NCI-H2196 (cell line): ENCODE measurements around the gene SAMD14.

Experiments
- DNase-seq: peaks from one replicate; lab custom pipeline; 2025; ENCODE audit not compliant: unreplicated experiment; lab: John Stamatoyannopoulos, UW

Gene SAMD14

GRCh38 chr17:50148226-50149090, 18.5 kb upstream of the SAMD14 start:
- DNase-seq = no peak

GRCh38 chr17:50147841-50148225, 17.9 kb upstream of the SAMD14 start:
- DNase-seq = no peak

- no peak for DNase-seq
These were observed 17.1 kb upstream of the SAMD14 start for GRCh38 chr17:50146927-50147665.

- DNase-seq = no peak
These were observed 16.4 kb upstream of the SAMD14 start for GRCh38 chr17:50146230-50146926.

GRCh38 chr17:50145532-50146229, 15.7 kb upstream of the SAMD14 start:
- no peak for DNase-seq

- DNase-seq = no peak
These were observed 15.0 kb upstream of the SAMD14 start for GRCh38 chr17:50144845-50145531.

- no peak for DNase-seq
These were observed 14.4 kb upstream of the SAMD14 start for GRCh38 chr17:50144355-50144754.

GRCh38 chr17:50143461-50144176, 13.7 kb upstream of the SAMD14 start:
- DNase-seq = no peak

- no peak for DNase-seq
These were observed 11.8 kb upstream of the SAMD14 start for GRCh38 chr17:50141745-50142110.

GRCh38 chr17:50141026-50141744, 11.2 kb upstream of the SAMD14 start:
- DNase-seq = no peak

- peak; percentile 20 for DNase-seq
These were observed 10.3 kb upstream of the SAMD14 start for GRCh38 chr17:50139950-50140885.

- DNase-seq = no peak
These were observed 9.3 kb upstream of the SAMD14 start for GRCh38 chr17:50139185-50139783.

GRCh38 chr17:50137042-50137441, 7.1 kb upstream of the SAMD14 start:
- no peak for DNase-seq

GRCh38 chr17:50136096-50136687, 6.2 kb upstream of the SAMD14 start:
- DNase-seq = no peak

- DNase-seq = no peak
These were observed 5.5 kb upstream of the SAMD14 start for GRCh38 chr17:50135316-50136095.

GRCh38 chr17:50134206-50135110, 4.5 kb upstream of the SAMD14 start:
- no peak for DNase-seq
